Erythroblast (primary cell): ENCODE results near the gene PHF11.

Experiments
- GATA1 ChIP-seq: IDR thresholded peaks from 2 replicates; pipeline ENCODE4 v1.6.1; 2011; ENCODE audit warnings: low read depth, mild to moderate bottlenecking, control low read depth, low read length, moderate library complexity
- POLR2A ChIP-seq: IDR thresholded peaks from 2 replicates; pipeline ENCODE4 v1.6.1; 2011; ENCODE audit warnings: mild to moderate bottlenecking, low read length

DNA sequence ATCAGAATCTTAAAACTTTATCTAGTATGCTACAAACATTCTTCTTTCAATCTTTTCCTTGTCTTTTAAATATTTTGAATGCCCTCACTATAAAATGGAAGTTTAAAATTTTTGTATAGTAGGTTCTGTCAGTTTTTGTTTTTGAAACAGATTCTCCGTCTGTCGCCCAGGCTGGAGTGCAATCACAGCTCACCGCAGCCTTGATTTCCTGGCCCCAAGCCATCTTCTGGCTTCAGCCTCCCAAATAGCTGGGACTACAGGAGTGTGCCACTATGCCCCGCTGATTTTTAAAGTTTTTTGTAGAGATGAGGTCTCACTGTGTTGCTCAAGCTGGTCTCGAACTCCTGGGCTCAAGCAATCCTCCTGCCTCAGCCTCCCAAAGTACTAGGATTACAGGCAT, 20.7 kb downstream of the PHF11 start:
- TF ChIP-seq POLR2A (no peak), GATA1 (no peak)
